Glomerular endothelial cell (primary cell): Measurements from ENCODE around the gene ART5. TPM values are rescaled to one million over a fixed set of nuclear protein-coding genes. Genes with fewer than 3 reads are reported as not detected.
"Not testable (repeated sequence)": the region's sequence is repeated elsewhere in the genome, so short reads cannot be mapped to it uniquely, and the experiment has no call there.

Experiments used
- DNase-seq: peaks from one replicate; pipeline ENCODE4 v3.0.0-alpha.2; 2011; ENCODE audit warnings: low read depth, low spot score; ENCODE audit errors: extremely low read depth
- total RNA-seq: library from RNA; depleted of rRNA; stranded (reverse); fragments of >200 nt; gene quantifications from 2 replicates; pipeline ENCODE4 v1.2.3, GENCODE V29; 2015

The ART5 gene
- total RNA-seq, 1 donor from 2014 or later = 0.23 TPM

DNA sequence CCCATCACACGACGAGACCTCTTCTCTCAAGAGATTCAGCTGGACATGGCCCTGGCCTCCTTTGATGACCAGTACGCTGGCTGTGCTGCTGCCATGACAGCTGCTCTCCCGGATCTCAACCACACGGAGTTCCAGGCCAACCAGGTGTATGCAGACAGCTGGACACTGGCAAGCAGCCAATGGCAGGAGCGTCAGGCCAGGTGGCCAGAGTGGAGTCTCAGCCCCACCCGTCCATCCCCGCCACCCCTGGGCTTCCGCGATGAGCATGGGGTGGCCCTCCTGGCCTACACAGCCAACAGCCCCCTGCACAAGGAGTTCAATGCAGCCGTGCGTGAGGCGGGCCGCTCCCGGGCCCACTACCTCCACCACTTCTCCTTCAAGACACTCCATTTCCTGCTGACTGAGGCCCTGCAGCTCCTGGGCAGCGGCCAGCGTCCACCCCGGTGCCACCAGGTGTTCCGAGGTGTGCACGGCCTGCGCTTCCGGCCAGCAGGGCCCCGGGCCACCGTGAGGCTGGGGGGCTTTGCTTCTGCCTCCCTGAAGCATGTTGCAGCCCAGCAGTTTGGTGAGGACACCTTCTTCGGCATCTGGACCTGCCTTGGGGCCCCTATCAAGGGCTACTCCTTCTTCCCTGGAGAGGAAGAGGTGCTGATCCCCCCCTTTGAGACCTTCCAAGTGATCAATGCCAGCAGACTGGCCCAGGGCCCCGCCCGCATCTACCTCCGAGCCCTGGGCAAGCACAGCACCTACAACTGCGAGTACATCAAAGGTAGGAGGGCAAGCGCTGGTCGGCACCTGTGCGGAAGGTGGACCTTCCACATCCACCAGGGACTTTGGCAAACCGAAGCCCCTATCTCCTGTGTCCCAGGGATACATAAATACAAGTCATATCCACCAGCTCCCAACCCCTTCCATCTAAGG lies 18.1 kb upstream of the ART5 start:
- DNase-seq = no peak

DNA sequence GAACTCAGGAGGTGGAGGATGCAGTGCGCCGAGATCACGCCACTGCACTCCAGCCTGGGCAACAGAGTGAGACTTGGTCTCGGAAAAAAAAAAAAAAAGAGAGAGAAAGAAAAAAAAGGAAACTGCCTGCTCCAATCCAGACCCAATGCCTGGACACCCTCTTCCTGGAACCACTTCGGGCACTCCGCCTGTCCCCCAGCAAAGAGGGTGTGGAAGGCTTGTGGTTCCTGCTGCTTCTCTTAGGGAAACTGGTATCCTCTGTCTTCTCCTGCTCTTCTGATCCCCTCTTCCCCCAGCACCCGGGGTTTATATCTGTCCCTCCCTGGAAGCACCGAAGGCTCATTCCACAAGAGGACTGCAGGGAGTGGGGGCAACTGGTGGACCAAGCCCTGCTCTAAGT lies 16.5 kb upstream of the ART5 start:
- DNase-seq = no peak

GRCh38 chr11:3657331-3657730 lies 15.5 kb upstream of the ART5 start:
- DNase-seq = not testable (repeated sequence)

- no peak for DNase-seq
Observed at GRCh38 chr11:3655547-3655946, 13.8 kb upstream of the ART5 start.

DNA sequence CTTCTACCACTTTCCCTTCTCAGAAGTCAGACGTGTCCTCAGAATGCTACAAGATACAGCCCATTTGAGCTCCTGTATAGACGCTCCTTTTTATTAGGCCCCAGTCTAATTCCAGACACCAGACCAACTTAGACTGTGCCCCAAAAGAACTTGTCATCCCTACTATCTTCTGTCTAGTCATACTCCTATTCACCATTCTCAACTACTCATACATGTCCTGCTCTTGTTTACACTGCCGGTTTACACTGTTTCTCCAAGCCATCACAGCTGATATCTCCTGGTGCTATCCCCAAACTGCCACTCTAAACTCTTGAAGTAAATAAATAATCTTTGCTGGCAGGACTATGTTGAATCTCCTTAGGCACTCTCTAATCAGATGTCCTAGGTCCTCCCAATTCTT lies 10.7 kb upstream of the ART5 start:
- DNase-seq = not testable (repeated sequence)

DNA sequence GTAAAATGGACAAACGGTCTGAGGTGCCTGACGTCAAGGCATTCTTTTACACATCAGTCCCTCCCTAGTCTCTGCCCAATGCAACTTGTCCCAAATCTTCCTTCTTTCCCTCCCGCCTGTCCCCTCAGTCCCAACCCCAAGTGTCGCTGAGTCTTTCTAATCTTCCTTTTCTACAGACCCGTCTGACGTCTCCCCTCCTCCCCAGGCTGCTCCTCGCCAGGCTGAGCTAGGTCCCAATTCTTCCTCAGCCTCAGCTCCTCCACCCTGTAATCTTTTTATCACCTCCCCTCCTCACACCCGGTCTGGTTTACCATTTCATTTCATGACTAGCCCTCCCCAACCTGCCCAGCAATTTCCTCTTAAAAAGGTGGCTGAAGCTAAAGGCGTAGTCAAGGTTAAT lies 7.6 kb upstream of the ART5 start:
- DNase-seq = not testable (repeated sequence)

DNA sequence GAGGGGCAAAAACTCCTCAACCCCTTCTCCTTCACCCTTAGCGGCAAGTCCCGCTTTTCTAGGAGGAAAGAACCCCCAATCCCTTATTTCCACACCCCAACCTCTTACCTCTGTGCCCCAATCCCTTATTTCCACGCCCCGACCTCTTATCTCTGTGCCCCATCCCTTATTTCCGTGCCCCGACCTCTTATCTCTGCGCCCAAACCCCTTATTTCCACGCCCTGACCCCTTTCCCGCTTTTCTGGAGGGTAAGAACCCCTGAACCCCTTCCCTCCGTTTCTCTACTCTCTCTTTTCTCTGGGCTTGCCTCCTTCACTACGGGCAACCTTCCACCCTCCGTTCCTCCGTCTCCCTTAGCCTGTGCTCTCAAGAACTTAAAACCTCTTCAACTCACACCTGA lies 7.1 kb upstream of the ART5 start:
- not testable (repeated sequence) for DNase-seq

GRCh38 chr11:3645552-3645951 lies 3.8 kb upstream of the ART5 start:
- no peak for DNase-seq

- no peak for DNase-seq
Observed at GRCh38 chr11:3644817-3645235, 3.0 kb upstream of the ART5 start, which contains the start of gene ART1. Gene ART1 (plus strand): TSS chr11:3645128. CDS start chr11:3659214, 14,086 bp downstream.

GRCh38 chr11:3643102-3643546 lies 1.3 kb upstream of the ART5 start:
- not testable (repeated sequence) for DNase-seq

DNA sequence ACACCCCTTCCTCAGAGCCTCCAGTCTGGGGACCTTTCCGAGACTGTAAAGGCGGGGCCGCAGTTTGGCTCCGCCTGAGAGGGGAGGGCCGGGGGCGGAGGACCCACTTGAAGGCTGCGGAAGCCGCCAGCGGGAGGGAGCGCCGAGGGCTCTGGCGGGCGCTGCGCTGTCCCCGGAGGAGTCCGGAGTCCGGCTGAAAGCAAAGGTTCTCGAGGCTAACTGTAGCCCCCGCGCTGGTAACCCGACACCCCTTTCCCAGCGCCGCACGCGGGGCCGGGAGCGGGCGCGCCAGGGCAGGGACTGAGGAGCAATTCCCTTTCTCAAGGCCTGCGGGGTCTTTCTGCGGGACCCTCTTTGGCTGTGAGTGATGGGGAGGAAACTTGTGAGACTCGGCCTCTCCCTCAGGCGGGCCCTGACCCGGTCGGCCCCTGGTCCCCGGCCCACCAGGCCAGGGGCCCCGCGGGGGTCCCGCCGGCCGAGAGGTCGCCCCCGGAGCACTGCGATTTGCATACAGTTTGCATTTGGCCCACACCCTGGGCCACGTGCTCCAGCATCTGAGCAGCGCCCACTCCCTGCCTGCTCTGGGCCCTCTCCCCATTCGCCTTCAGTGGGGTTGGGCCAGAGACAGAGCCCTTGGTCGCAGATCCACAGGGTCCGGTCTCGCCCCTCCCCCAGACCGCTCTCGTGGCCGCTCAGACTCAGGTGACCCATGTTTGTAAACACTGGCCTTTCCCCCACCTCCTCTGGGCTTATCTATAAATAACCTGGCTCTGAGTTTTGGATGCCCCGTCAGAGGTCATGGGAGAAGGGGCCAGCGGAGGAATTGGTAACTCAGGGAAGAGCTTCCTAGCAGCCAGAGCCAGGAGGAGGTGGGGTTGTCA lies 519 bp upstream of the ART5 start:
- no peak for DNase-seq

DNA sequence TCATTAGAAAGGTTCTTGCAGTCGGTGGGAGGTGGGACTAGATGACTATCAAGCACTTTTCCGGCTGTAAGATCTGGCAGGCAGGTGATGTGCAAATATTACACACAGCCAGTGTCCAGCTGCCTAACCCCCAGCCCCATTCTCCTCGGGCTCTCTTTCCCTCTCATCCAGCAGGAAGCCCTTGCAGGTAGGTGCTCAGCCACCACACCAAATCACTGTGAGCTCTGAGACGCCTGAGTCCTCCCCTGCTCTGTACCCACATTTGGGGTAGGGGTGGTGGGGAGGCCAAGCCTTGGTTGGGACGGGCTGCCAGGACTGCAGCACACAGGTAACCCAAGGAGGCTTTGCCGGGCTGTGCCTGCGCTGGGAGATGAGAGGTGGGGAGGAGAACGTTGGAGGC lies 601 bp downstream of the ART5 start:
- no peak for DNase-seq

- DNase-seq = no peak
Observed at GRCh38 chr11:3639841-3640240, 2.0 kb downstream of the ART5 start.

- no peak for DNase-seq
Observed at GRCh38 chr11:3638513-3638912, 3.3 kb downstream of the ART5 start.

DNA sequence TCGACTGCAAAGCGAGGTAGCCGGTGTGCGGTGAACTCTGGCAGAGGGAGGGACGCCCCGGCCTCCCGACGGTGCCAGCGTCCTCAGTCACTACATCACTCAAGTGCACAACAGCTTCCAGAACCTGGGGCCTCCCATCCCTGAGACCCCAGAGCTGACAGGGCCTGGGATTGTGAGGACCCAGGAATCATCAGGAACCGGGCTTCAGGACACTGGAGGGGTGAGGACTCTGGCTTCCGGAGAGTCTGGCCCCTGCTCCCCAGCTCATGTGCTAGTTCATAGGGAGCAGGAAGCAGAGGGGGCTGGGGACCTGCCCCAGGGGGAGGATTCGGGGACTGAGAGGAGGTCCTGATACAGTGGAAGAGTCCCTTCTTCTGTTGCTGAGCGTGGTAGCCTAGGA lies 4.6 kb downstream of the ART5 start:
- no peak for DNase-seq

GRCh38 chr11:3635641-3636375 lies 6.0 kb downstream of the ART5 start:
- no peak for DNase-seq

- no peak for DNase-seq
Observed at GRCh38 chr11:3632070-3632660, 9.6 kb downstream of the ART5 start.

DNA sequence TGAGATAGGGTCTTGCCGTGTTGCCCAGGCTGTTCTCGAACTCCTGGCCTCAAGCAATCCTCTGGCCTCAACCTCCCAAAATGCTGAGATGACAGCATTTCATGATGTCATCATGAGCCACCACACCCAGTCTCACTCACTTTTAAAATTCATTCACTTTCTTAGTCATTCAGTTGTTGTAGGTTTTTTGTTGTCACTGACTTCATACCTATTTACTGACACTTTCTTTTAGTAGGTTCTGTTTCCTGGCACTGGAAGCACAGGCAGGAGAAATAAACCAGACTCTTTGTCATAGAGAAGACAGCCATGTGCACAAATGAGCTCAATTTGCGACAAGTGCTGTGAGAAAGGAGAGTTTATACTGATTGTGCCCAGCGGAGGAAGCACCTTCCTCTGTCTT lies 10.5 kb downstream of the ART5 start:
- DNase-seq = no peak

GRCh38 chr11:3627291-3627690 lies 14.5 kb downstream of the ART5 start:
- DNase-seq = no peak

DNA sequence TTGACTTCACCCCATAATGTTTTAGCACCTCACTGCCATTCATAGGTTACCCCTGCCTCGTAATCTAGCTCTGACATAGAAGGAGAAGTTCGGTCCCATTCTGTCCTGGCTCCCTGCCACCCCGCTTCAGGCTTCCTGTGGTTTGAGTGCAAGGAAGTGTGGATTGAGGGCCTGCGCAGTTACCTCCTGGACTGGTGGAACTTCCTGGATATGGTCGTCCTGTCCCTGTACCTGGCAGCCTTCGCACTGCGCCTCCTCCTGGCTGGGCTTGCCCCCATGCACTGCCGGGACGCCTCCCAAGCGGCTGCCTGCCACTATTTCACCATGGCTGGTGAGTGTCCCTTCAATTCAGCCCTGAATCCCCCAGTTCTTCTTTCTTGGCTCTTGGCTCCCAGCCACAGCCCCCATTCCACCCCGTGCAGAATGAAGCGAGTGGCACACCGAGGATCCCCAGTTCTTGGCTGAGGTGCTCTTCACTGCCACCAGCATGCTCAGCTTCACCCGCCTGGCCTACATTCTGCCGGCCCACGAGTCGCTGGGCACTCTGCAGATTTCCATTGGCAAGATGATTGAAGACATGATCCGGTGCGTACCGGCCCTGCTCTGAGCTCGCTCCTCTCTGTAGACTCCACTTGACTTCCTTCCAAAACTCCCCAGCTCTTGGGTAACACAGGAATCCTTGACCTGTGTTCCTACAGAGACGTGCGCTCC lies 15.4 kb downstream of the ART5 start:
- no peak for DNase-seq
